HepG2 (cell line): ENCODE results near the gene DNAJC13. TPM values are rescaled to one million over a fixed set of nuclear protein-coding genes. Genes with fewer than 3 reads are reported as not detected.

Experiments used
- ATAC-seq: fragments of 200-7000 bp; cut with Tn5 transposase; 3 replicates; pipeline ENCODE4 v1.9.1; 2020; ENCODE audit warnings: mild to moderate bottlenecking, moderate library complexity
- BruUV-seq: library from RNA; stranded (reverse); fragments of 400-500 nt; replicated peaks from 2 replicates; lab custom pipeline; 2021; lab: Mats Ljungman, UMichigan
- CTCF ChIA-PET: fragments of 300-600 bp; formaldehyde crosslinking; extraction: SDS; loops from one replicate; lab custom pipeline; 2021; ENCODE audit warnings: low total read pairs, inconsistent platforms, low intra/inter-chr PET ratio; lab: Yijun Ruan, JAX
- POLR2A ChIA-PET: fragments of 350-600 bp; sonication (Branson Sonifier 250); formaldehyde crosslinking; loops from one replicate; lab custom pipeline; 2020; ENCODE audit warnings: antibody characterized with exemption, inconsistent platforms; lab: Yijun Ruan, JAX
- DNase-seq: peaks from one replicate; pipeline ENCODE4 v3.0.0-alpha.2; 2015; ENCODE audit warnings: low spot score
- FAIRE-seq: peaks from 3 replicates; lab custom pipeline; 2011; peaks lifted over from hg19 to GRCh38; lab: Jason Lieb, UNC
- H2AFZ ChIP-seq: one replicate; pipeline ENCODE4 v1.6.1; 2011; ENCODE audit warnings: low read length, inconsistent platforms
- H3K27ac ChIP-seq: fragments of 300-600 bp; 3 replicates; pipeline ENCODE4 v1.8.0; 2011; ENCODE audit warnings: mixed run types, mild to moderate bottlenecking, mixed read lengths, low read length, inconsistent platforms; ENCODE audit not compliant: insufficient read depth; ENCODE audit errors: extremely low read length
- H3K27me3 ChIP-seq, 2 experiments: fragments of 200-600 bp in 1 of 2; 2 replicates in 1 of 2; 3 replicates in 1 of 2; pipeline versions ENCODE4 v1.6.0 to v1.8.0; 2011; ENCODE audit warnings: low read length in 2 of 2, mild to moderate bottlenecking in 2 of 2, moderate library complexity in 2 of 2, inconsistent platforms in 1 of 2; ENCODE audit not compliant: insufficient read depth in 2 of 2, control insufficient read depth in 1 of 2
- H3K36me3 ChIP-seq, 2 experiments: fragments of 200-600 bp in 1 of 2; replicated peaks in 1 of 2; 2 replicates in 1 of 2; 3 replicates in 1 of 2; pipeline versions ENCODE4 v1.5.1 to v1.8.0; 2011; ENCODE audit warnings: low read length in 2 of 2, inconsistent platforms in 1 of 2; ENCODE audit not compliant: insufficient read depth in 2 of 2, control insufficient read depth in 1 of 2
- H3K4me1 ChIP-seq: 2 replicates; pipeline ENCODE4 v1.5.1; 2012; ENCODE audit warnings: low read length, inconsistent platforms; ENCODE audit not compliant: insufficient read depth
- H3K4me2 ChIP-seq: 2 replicates; pipeline ENCODE4 v1.6.0; 2011; ENCODE audit warnings: low read depth, low read length, inconsistent platforms
- H3K4me3 ChIP-seq, 3 experiments: fragments of 200-600 bp in 1 of 3; sonication (generic), shearing (Covaris generic) in 1 of 3; replicated peaks in 1 of 3; 2 replicates each; pipeline ENCODE4 v1.5.1; 2011 to 2016; ENCODE audit warnings: low read length in 3 of 3, inconsistent platforms in 2 of 3, low read depth in 2 of 3, mild to moderate bottlenecking in 2 of 3, control low read depth in 1 of 3, mixed read lengths in 1 of 3; ENCODE audit not compliant: insufficient read depth in 1 of 3
- H3K79me2 ChIP-seq: one replicate; pipeline ENCODE4 v1.6.1; 2011; ENCODE audit warnings: low read length, inconsistent platforms; ENCODE audit not compliant: insufficient read depth
- H3K9ac ChIP-seq: 2 replicates; pipeline ENCODE4 v1.6.0; 2011; ENCODE audit warnings: mild to moderate bottlenecking, low read depth, low read length, inconsistent platforms; ENCODE audit not compliant: insufficient read depth
- H3K9me3 ChIP-seq: 2 replicates; pipeline ENCODE4 v1.5.1; 2012; ENCODE audit warnings: mild to moderate bottlenecking, low read length
- H4K20me1 ChIP-seq: 2 replicates; pipeline ENCODE4 v1.6.0; 2011; ENCODE audit warnings: inconsistent platforms, mild to moderate bottlenecking, low read length, moderate library complexity; ENCODE audit not compliant: insufficient read depth
- XBP1 ChIP-seq: sonication (generic); formaldehyde crosslinking; IDR thresholded peaks from 2 replicates; pipeline ENCODE4 v1.5.0; 2020; ENCODE audit warnings: missing genetic modification reagents
- ZKSCAN1 ChIP-seq: fragments of 150-350 bp; IDR thresholded peaks from 2 replicates; pipeline ENCODE4 v1.6.1; 2014; ENCODE audit warnings: low read length
- ZNF335 ChIP-seq: sonication (generic); formaldehyde crosslinking; IDR thresholded peaks from 2 replicates; pipeline ENCODE4 v1.4.0; 2020; ENCODE audit warnings: missing genetic modification reagents
- ZNF441 ChIP-seq: sonication (generic); formaldehyde crosslinking; IDR thresholded peaks from 2 replicates; pipeline ENCODE4 v1.7.0; 2021; ENCODE audit warnings: missing genetic modification reagents, borderline replicate concordance
- WGBS: methylation state at CpG from one replicate; pipeline ENCODE4 v1.1.6; 2017; ENCODE audit warnings: low lambda C conversion rate; 5-methylcytosine and 5-hydroxymethylcytosine counted together
- in situ Hi-C: cut with HindIII; loops from 2 replicates; pipeline ENCODE4 v1.10.0; 2017; ENCODE audit warnings: low pct_unique_long_range_greater_than_20kb; ENCODE audit not compliant: extremely low pct_ligation_motif_present
- intact Hi-C: fragments of 100-400 bp; cut with micrococcal nuclease; formaldehyde crosslinking; loops from one replicate; pipeline ENCODE4 v1.10.0; 2022; ENCODE audit not compliant: unreplicated experiment
- polyA plus RNA-seq, 8 experiments: library from polyadenylated mRNA; depleted of rRNA in 3 of 8; stranded (reverse) in 7 of 8; unstranded in 1 of 8; fragments of >200 nt; fragmentation: Illumina TruSeq in 4 of 8; extraction: Trizol in 4 of 8; gene quantifications; 2 replicates each; pipeline versions ENCODE4 v1.2.1 to v1.2.3, GENCODE V29; 2011 to 2016; ENCODE audit warnings: low read depth in 4 of 8, missing spikeins in 1 of 8, mixed read lengths in 1 of 8; ENCODE audit not compliant: insufficient read depth in 1 of 8
- total RNA-seq, 5 experiments: library from RNA; depleted of rRNA; stranded (reverse); fragments of >200 nt; fragmentation: Illumina TruSeq; extraction: Trizol; gene quantifications; 2 replicates each; pipeline ENCODE4 v1.2.3, GENCODE V29; 2016; ENCODE audit warnings: low read depth in 1 of 5
- TF ChIP-seq, protein P1 (sequence below): sonication (generic); formaldehyde crosslinking; IDR thresholded peaks from 2 replicates; pipeline ENCODE4 v1.4.0; 2020; ENCODE audit warnings: missing genetic modification reagents
- TF ChIP-seq, protein P2 (sequence below): IDR thresholded peaks from 2 replicates; pipeline ENCODE4 v1.6.1; 2016; ENCODE audit warnings: missing compliant biosample characterization, missing genetic modification reagents, borderline replicate concordance

Gene DNAJC13
- total and polyA plus RNA-seq, 2 of the 13 experiments (the other 11 are each of a cell fraction or from before 2014, with no cell fraction given): 9.1 to 26.2 TPM

DNA sequence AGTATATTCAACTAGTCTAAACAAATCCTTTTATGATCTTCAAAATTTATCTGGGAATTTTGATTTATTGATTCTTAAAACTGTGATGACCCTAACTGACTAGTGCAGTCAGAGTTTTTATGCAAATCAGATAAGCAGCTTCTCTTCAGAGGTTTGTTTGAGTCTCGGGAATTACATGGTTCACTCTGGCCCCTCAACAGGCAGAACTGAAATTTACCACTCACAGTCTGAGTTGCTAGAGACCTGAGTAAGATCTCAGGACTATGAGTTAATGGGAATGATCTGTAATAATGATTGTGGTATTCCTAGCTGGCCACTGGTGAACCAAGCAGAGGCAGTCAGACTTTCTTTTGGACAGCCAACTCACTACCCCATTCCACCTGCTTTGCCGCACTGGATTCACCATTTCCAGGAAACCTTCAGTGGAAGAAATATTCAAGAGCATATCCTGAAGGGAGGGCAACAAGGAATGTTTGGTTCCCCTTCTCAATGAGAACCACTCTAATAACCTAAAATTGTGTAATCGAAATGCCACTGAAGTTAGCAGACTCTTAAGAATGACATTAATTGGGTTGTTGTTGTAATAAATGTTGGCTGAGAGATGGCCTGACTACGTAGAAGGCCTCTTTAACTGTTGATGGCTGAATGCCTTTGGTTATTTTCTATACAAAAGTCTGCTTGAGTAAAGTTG, 11.5 kb upstream of the DNAJC13 start:
- CTCF ChIA-PET: no interaction called here
- Histone ChIP-seq H3K9ac (no peak overlapping the region), H2AFZ (no peak overlapping the region), H3K9me3 (no peaks in the 10 kb centered on the region), H3K27me3 (peaks cover 0 to 13% of the 10 kb centered on the region in 2 experiments; a peak in 2 of 5 replicates), H3K4me1 (no peaks in the 10 kb centered on the region), H3K27ac (no peak overlapping the region), H3K4me3 (no peak overlapping the region), H4K20me1 (no peaks in the 10 kb centered on the region), H3K36me3 (no peaks in the 10 kb centered on the region), H3K4me2 (no peak overlapping the region), H3K79me2 (no peaks in the 10 kb centered on the region)
- no peak for FAIRE-seq
- WGBS: 19% methylated on average over 4 of the region's 4 CpGs
- TF ChIP-seq, protein P1, sequence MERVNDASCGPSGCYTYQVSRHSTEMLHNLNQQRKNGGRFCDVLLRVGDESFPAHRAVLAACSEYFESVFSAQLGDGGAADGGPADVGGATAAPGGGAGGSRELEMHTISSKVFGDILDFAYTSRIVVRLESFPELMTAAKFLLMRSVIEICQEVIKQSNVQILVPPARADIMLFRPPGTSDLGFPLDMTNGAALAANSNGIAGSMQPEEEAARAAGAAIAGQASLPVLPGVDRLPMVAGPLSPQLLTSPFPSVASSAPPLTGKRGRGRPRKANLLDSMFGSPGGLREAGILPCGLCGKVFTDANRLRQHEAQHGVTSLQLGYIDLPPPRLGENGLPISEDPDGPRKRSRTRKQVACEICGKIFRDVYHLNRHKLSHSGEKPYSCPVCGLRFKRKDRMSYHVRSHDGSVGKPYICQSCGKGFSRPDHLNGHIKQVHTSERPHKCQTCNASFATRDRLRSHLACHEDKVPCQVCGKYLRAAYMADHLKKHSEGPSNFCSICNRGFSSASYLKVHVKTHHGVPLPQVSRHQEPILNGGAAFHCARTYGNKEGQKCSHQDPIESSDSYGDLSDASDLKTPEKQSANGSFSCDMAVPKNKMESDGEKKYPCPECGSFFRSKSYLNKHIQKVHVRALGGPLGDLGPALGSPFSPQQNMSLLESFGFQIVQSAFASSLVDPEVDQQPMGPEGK (CRISPR knock-in tag): no peak
- TF ChIP-seq ZNF335 (CRISPR knock-in tag) (no peak), XBP1 (CRISPR knock-in tag) (no peak), ZKSCAN1 (no peak), ZNF441 (CRISPR knock-in tag) (no peak)
- TF ChIP-seq, protein P2, sequence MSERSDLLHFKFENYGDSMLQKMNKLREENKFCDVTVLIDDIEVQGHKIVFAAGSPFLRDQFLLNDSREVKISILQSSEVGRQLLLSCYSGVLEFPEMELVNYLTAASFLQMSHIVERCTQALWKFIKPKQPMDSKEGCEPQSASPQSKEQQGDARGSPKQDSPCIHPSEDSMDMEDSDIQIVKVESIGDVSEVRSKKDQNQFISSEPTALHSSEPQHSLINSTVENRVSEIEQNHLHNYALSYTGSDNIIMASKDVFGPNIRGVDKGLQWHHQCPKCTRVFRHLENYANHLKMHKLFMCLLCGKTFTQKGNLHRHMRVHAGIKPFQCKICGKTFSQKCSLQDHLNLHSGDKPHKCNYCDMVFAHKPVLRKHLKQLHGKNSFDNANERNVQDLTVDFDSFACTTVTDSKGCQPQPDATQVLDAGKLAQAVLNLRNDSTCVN (CRISPR knock-in tag): no peak
- no peak for DNase-seq
- in situ Hi-C loops (no loop called here), intact Hi-C loops (no loop called here)
- no peak for ATAC-seq
- POLR2A ChIA-PET: no interaction called here
- no TSS peak for BruUV-seq
